Measurements from ENCODE around the gene DSG4.

Gene DSG4

DNA sequence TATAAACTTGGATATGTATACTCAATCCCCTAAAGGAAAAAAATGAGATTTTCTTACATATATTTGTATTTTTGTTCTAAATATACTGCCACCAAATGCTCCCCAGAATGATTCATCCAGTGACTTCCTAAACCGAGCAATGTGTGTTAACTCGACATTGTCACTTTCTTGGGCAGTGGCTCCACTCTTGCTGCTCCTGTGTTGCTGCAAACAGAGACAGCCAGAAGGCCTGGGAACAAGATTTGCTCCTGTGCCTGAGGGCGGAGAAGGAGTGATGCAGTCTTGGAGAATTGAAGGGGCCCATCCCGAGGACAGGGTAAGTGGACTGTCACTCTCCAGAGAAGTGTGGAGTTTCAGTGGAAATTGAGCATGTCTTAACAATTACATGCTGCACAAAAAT is 32.7 kb downstream of the DSG4 start:
- no peak for DNase-seq

DNA sequence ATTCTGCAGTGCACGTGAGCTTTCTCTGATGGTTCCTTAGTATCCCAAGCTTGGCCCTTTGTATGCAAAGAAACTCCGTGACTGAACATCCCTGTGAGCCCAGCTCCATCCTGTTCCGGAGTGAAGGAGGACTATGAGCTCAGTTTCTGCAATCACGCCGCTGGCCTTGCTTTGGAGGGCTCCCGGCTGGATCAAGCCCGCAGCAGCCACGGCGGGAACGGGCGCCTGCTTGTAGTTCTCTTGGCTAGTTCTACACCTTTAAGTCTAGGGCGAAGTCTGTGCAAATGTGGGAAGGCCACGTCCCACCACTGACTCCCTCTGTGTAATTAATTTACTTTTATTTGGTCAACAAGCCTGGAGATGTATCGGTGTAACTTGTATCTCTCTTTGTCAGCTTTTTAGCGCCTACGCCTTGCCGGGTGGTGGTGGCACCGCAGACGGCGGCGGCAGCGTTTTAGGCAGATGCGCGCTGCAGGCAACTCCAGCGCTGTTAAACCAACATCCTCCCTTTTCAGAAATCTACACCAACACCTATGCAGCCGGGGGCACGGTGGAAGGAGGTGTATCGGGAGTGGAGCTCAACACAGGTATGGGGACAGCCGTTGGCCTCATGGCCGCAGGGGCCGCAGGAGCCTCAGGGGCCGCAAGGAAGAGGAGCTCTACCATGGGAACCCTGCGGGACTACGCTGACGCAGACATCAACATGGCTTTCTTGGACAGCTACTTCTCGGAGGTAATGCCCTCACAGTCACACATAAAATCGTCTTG is 34.3 kb downstream of the DSG4 start:
- no peak for DNase-seq

- no peak for DNase-seq
These were observed 36.6 kb downstream of the DSG4 start for GRCh38 chr18:31413137-31413536.

- no peak for DNase-seq
These were observed 41.3 kb downstream of the DSG4 start for GRCh38 chr18:31417850-31418249.

DNA sequence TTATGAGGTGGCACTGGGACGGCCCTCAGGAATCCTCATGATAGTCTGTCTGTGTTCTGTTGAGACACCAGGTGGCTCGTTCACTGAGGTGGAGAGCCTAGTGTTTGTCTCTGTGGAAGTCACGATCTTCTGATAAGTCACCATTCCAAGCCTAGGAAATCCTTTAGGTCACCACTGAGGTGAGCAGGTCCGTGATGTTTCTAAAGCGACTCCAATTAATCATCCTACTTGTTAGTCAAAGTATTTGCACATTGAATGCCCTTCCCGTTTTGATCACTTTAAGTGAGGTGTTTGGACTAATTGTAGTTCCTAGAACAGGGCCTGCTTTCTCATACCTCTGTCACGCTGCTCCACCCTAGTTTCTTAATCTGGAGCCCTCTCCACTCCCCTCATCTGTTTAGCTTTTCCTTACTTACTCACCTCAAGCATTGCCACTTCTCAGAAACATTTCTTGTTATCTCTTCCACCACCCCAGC is 42.9 kb downstream of the DSG4 start:
- DNase-seq = no peak

DNA sequence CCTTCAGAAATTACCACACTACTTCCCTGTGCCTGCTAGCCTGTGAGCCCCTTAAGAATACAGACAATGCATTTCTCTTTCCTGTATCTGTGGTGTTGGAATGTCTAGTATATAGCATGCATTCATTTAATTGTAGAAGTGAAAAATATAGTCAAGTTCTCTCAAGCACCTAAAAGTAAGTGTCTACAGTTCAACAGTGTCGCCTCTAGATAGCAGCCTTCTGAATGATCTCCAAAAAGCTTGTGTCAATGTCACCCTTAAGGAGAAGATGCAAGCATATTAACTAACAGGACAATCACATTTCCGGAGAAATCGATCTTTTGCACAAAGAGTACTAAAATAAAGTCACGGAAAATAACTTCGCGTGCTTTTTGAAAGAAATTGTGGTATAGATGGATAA is 43.5 kb downstream of the DSG4 start:
- no peak for DNase-seq

DNA sequence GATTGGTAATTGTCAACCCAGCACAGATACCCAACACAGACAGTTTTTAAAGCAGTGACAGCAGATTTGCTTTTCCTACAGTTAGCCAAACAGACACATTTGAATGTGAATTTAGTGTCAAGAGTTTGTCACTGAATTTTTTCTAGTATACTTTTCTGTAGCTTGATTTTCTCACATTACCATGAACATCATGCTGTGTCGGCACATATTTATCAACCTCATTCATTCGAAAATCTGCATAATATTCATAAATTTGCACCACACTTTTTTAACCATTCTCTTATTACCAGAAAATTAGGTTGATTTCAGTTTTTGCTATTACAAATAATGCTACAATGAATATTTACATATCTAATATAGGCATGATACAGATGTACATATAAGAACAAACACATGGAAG is 43.9 kb downstream of the DSG4 start:
- DNase-seq = no peak

GRCh38 chr18:31424383-31424988 is 47.9 kb downstream of the DSG4 start:
- DNase-seq = peak; percentile 18

GRCh38 chr18:31426021-31426420 is 49.4 kb downstream of the DSG4 start:
- DNase-seq = no peak

DNA sequence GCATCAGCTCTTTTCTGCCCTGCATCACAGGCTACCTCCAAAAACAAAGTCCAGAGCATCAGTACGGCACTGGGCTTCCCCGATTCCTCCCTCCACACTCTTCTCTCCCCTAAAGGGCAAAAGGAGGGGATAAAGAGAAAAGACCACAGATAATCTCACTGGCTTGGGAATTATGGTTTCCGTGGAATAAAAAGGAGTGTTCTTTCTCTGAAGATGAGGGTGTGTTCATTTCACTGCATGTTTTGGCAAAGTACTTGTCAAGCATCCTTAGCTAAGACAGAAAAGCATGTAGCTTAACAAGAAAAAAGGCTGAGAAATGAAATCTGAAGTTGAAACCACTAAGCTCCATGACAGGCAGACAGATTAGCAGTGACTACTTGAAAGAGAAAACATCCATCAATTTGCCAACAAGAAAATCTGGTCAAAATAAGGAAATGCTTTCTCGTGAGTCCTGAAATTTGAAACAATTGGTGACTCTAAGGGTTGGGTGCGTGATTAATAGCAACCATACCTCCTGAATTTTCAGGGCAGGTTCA is 50.4 kb downstream of the DSG4 start:
- DNase-seq = no peak

DNA sequence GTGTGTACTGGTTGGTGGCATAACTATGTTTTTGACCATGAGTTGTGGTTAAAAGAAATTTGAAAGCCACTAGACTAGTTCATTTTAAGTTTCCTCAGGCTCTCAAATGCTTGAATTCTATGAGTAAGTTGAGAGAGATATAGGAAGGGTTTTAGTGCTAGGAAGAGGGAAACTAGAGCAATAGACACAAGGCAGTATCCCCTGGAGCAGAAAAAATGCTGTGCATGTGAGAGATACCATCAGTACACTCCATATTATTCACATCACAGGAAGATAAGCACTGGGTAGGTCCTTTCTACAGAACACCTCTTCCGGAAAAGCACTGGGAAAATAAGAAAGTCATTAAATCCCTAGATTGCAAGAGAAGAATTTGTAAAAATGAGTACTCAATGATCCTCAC is 51.6 kb downstream of the DSG4 start:
- DNase-seq = no peak

- no peak for DNase-seq
These were observed 53.0 kb downstream of the DSG4 start for GRCh38 chr18:31429623-31430022.

DNA sequence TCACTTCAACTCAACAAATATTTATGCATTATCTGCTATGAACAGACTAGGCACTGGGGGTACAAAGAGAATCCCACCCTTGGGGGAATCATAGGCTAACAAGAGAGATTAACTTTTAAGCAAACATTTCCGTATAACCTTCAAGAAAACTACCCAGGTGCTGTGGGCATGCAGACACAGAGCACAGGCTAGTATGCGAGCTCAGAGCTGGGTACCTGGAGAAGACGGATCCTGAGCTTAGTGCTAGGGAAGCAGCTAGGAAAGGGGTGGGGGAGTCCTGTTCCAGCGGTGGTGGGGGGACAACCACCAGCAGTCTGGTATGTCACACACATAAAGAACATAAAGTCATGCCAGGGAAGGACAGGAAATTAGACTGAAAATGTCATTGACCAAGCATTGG is 53.5 kb downstream of the DSG4 start:
- DNase-seq = no peak

DNA sequence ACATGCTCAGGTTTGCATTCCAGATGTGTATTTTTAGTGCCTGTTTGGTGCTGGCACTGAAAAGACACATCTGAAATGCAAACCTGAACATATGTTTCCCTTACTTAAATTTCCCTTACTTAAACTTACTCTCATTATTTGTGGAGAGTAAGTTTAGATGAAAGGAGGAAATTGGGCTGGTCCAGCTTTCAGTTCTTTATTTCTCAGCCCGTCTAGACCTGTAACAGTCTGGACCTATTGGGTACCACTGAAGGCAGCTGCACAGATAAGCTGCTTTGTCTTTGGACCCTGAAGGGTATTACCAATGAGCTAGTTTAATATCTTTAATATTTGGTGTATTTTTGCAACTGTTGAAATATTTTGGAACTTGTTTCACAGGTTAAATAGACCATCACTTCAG is 54.0 kb downstream of the DSG4 start:
- no peak for DNase-seq

- no peak for DNase-seq
These were observed 55.7 kb downstream of the DSG4 start for GRCh38 chr18:31432316-31432715.

- DNase-seq = no peak
These were observed 60.2 kb downstream of the DSG4 start for GRCh38 chr18:31436825-31437224.

- no peak for DNase-seq
These were observed 61.8 kb downstream of the DSG4 start for GRCh38 chr18:31438402-31438801.

DNA sequence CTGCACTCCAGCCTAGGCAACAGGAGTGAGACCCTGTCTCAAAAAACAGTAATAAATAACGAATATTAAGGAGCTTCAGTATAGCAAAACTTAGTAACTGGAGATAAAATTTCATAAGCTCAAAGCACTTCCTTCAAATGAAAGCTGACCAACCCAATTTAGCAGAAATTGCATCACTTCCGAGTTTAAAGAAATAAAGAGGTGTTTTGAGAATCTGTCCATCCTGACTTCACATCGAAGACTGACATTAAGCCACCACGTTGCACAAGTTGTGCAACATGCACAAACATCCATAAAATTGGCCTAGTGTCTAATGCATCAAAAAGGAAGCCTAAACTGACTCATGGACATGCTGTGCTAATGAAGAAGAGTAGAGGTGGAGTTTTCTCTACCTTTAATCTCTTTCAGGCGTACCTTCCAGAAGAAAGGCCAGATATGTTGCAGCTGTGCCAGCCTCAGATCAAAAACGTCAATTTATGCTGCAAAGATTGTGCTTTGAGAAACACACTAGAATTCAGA is 63.3 kb downstream of the DSG4 start:
- DNase-seq = peak; percentile 2

DNA sequence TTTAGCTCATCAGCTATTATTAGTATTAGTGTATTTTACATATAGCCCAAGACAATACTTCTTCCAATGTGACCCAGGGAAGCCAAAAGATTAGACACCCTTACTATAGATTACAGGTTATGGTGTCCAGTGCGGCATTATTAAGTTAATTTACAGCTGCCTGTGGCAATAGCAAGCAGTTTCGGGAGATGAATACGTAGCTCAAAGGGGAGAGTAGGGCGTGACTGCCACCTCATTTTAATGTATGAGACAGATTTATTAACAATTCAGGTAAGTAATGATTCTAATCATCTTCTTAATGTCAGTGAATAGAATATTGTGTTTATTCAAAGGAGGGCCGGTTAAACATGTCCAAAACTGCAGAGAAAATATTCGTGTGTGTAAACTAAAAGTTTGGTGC is 64.2 kb downstream of the DSG4 start:
- no peak for DNase-seq

DNA sequence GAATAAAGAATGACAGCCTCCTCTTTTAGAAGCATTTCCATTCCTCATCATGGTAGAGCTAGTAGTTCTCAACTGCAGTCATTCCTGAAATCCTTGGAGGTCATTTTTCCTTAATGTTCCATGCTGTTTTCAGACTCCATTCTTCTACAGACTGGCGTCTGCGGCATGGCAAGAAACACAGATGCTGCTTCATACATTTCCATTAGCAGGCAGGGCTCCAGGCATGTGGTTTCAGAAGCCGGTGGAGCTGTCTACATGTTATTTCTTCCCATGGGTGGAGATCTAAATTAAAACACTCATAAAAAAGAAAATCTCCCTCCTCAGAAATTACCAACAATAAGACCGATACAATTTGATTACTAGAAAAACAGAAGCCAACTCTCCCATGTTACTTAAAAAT is 64.9 kb downstream of the DSG4 start:
- DNase-seq = no peak

GRCh38 chr18:31444142-31444541 is 67.6 kb downstream of the DSG4 start:
- no peak for DNase-seq

DNA sequence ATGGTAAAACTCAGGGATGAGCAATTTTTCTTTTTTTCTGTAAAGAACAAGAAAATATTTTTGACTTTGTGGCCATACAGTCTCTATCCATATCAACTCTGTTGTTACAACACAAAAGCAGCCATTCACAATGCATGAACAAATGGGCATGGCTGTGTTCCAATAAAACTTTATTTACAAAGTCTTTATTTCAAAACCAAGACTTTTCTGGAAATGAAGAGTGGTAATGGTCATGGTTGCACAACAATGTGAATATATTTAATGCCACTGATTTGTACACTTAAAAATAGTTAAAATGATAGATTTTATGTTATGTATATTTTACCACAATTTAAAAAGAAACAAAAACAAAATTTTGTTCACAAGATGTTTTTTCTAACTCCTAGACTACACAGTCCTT is 69.3 kb downstream of the DSG4 start:
- DNase-seq = no peak

- no peak for DNase-seq
These were observed 70.3 kb downstream of the DSG4 start for GRCh38 chr18:31446854-31447253.

GRCh38 chr18:31447530-31448191 is 71.1 kb downstream of the DSG4 start, which contains the start of gene DSG3:
DSG3 (plus strand) TSS chr18:31447741; CDS start chr18:31447878, 137 bp downstream.
- no peak for DNase-seq

Data from inflammatory macrophage treated with lipopolysaccharide for 4 hours (primary cell).